ENCODE data around the gene SPRR3.

GRCh38 chr1:152995842-152996241 lies 5.7 kb upstream of the SPRR3 start:
- TF ChIP-seq POLR2A (IDR thresholded peaks at IDR 0.05) (no peak), CTCF (IDR thresholded peaks at IDR 0.05) (no peak)

Measured in breast epithelium (tissue), 3 donors.